HG03575 (cell line): ENCODE results near the gene NPNT.

Experiments used
- ATAC-seq: cut with Tn5 transposase; IDR thresholded peaks from one replicate; pipeline ENCODE4 v1.9.1; 2021; ENCODE audit not compliant: unreplicated experiment, insufficient number of reproducible peaks, low FRiP score; ENCODE audit errors: extremely low read depth

Gene NPNT

DNA sequence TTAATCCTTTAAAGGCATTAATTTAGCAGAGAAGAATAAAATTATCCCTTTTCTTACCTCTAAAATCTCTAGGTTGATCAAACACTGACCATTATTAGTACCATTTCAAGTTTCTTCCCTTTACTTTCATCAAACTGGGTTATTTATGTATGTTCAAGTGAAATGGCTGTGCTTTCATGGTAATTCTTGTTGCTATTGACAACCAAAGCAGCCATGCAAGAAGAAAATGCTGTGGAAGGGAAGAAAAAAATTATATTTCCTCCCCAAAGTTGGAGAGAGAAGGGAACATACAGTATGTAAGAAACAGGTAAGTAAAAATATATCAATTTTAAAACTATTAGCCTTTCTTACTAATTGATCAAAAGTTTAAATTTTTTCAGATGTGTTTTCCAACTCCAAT is 16.2 kb downstream of the NPNT start:
- no peak for ATAC-seq

DNA sequence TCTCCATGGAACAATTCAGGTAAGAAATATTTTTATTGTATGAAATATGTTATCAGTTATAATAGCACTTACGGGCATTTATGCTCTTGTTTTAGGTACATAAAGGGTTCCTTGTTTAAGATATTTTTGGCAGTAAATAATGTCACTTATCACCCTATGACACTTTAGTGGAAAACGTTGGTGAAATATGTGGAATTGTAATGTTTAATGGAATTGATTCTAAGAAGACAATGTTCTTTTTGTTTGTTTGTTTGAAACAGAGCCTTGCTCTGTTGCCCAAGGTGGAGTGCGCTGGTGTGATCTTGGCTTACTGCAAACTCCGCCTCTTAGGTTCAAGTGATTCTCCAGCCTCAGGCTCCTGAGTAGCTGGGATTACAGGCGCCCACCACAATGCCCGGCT is 17.4 kb downstream of the NPNT start:
- ATAC-seq = no peak

DNA sequence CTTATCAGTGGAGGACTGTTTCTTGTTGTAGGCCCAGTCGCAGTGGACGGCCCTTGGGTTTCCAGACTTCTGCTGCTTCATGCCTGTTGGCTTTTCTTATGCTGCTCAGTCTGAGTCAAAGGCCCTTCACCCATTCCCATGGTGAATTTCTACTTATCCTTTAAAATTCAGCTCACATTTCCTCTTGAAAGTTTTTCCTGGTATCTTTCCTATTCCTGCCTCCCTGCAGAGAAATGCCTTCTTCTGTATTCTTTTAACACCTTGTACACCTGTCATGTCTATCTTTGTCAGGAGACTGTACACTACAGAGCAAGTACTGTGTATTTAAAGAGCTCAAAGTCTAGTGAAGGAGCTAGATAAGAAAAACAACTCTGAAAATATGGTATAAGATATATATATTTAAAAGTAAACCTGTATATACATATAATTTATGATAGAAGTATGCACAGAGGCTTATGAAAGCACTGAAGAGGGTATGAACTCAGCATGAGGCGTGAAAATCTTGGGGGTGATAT is 22.0 kb downstream of the NPNT start:
- ATAC-seq = no peak

DNA sequence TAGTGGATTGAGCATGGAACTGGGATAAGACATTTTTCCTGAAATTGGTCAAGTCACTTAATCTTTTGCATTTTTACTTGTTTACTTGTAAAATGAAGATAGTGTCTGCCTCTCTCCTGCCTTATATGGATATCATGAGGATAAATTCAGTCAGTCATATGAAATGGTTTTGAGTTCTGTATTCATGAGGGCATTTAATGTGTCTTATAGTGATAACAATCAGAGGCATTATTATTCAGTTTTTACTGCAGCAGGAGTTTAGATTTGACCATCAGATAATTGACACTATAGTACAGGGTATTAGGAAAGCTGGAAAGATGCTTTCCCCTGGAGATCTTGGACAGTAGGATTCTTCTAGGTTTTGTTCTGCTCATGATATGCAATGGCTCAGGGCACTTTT is 26.0 kb downstream of the NPNT start:
- ATAC-seq = no peak

DNA sequence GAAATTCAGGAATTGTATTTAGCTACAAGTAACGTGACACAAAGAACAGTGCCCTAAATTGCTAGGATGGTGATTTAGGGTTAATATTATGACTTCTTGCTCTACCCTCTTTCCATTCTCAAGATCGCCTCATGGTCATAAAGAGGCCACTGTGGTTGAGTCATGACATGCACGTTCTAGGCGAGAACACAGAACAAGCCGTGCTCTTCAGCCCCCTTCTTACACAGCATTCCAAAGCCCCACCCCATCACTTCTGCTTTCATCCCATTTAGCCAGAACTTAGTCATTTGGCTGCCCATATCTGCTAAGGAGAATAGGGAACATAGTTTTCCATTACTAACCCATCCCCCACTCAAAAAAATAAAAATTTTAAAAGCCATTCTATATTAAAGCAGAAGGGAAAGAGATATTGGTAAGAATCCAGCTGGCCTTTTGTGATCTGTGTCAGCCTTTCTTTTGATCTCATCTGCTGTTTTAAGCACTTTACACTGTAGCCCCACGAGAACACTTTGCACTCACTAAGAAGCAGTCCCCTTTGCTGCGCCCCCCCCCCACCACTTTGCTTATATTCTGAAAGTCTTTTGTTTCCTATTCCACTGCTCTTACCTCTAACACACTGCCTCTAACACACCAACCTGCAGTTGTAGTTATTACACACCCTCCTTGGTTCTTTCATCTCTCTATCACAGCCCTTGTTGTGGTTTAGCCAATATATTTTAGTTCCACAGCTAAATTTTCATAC is 28.4 kb downstream of the NPNT start:
- no peak for ATAC-seq

DNA sequence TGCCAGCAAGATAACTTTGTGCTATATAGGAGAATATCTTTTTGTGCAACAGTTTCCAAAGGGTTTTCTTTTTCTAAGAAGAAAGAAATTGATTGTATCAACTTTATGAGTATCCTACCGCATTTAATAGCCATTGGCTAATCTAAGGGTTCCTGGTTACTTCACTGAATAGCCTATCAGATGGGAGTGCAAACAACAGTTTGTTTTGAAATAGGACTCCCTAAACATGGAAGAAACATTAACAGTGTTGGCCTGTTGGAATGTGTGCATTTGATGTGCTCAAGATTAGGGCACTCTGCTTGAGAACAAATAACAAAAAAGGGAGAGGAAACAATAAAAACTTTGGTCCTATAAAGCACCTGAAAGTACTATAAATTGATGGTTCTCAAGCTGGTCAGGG is 29.1 kb downstream of the NPNT start:
- no peak for ATAC-seq

DNA sequence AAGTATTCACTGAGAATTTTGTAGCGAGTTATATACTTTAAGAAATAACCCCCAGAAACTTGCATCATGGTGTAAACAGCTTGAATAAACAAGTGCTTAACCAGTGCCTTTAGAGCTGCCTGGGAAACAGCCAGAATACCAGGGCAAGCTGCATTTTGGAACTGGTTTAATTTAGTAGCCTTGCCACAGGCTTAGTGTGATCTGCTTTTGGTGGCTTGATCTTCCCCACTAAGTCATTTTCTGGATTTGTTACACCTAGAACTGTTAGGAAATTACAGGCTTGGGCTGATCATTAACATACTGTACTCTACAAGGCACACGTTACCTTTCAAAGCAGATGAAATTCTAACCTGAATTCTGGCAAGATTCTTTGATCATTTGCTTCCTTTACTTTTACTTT is 35.4 kb downstream of the NPNT start:
- no peak for ATAC-seq

DNA sequence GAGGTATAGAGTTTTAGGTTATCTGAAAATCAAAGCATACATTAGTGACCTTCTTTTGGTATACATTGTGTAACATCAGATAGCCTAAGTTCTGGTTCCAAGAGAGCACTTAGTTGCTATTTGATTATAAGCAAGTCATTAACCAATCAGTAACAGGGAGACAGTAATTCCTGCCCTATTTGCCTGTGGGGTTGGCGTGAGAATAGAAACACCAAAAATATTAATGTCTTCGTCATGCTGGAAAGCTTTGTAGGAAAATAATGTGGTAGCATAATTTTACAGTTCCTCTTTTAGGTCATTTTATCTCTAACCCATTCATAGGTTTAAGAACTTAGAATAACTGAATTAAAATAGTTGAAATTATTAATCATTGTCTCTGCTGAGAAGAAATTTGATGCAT is 37.8 kb downstream of the NPNT start:
- no peak for ATAC-seq

DNA sequence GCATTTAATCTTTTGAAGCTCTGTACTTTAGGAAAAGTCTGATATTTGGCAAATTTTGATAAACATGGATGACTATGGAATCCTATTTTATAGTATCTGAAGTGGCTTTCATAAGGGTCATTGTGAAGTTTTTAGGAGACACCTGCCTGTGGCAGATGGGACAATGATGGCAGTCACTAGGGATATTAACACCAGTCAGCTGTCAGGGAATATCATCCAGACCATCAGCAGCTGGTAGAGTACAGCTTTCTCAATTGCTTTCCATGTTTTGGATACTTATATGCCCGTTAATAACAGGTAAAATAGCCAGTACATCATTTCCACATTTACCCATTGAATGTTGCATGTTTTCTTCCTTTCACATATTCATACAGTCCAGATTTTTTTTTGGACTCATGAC is 39.1 kb downstream of the NPNT start:
- no peak for ATAC-seq

DNA sequence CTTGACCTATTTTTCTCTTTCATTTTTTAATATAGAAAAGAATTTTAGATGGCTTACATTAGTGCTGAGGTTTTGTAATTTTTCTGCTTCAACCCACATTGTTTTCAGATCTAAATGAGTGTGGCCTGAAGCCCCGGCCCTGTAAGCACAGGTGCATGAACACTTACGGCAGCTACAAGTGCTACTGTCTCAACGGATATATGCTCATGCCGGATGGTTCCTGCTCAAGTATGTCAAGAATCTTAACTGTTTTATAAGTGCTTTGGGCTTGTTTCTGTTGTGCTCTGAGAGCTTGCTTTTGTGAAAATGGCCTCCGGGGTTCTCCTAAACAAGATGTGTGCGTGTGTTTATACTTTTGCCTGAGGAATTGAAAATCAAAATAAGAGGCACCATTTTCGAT is 41.6 kb downstream of the NPNT start:
- ATAC-seq = no peak

DNA sequence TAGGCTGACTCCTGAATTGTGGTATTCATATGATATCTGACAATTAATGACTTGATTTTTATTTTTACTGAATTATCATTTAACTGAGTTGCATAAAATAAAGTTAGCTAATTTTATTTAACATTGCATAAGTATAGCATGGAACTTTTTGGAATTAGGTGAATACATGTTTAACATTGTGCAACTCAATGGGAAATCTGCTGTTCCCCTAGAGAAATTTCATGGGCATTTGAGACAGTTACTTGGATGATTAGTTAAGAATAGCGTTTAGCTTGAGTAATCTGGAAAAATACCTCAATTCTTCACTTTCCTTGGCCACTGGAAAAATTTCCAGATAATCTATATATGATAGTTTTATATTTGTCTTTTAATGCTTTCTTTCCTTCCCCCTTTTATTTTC is 42.5 kb downstream of the NPNT start:
- ATAC-seq = no peak

DNA sequence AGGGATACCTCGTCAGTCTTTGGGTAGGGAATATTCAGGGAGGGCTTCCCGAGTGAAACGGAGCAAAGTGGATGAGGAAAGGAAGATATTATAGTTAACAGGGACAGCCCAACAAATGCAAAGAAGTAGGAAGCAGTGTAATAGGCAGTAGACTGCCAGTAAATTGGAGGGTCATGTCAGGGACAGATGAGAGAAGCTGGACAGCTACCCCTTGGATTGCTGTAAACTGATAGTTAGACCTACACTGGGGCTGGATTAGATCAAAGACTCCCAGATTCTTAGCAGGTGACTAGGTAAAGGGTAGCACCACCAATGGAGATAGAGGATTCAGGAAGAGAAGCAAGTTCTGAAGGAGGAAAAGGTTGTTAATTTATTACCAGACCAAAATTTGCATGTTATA is 48.0 kb downstream of the NPNT start:
- no peak for ATAC-seq

DNA sequence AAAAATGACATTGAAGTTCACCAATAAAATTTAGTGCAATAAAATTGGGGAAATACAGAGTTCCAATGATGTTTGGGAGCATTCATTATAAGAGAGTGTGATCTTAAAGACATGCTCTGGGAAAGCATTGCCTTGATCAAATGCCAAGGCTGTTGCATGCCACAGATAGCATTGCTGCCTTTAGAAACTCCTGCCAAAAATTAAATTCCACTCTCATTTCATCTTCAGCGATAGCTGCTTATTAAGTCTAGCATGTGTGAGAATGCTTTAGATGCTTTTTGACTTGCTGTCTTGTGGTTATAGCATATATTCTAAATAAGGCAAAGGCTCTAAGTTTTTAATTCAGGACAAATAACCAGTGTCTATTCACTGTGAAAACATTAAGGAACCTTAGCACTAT is 49.3 kb downstream of the NPNT start:
- ATAC-seq = no peak

DNA sequence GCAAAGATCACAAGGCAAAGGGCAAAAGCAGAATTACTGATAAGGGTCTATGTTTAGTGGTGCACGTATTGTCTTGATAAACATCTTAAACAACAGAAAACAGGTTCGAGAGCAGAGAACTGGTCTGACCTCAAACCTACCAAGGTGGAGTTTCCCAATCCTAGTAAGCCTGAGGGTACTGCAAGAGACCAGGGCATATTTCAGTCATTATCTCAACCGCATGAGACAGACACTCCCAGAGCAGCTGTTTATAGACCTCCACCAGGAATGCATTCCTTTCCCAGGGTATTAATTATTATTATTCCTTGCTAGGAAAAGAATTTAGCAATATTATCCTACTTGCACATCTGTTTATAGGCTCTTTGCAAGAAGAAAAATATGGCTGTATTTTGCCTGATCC is 51.5 kb downstream of the NPNT start:
- ATAC-seq = no peak

DNA sequence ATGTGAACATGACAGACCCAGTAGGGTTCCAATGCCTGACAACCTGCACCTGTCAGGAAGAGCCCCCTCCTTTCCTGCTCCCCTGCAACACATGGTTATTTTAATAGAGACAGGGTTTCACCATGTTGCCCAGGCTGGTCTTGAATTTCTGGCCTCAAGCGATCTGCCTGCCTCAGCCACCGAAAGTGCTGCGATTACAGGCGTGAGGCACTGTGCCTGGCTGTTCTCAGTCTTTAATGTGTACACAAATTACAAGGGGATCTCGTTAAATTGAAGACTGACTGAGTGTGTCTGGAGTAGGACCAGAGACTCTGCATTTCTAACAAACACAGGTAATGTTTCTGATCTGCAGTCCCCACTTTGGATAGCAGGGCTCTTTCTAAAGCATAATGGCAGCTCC is 55.4 kb downstream of the NPNT start:
- ATAC-seq = no peak

DNA sequence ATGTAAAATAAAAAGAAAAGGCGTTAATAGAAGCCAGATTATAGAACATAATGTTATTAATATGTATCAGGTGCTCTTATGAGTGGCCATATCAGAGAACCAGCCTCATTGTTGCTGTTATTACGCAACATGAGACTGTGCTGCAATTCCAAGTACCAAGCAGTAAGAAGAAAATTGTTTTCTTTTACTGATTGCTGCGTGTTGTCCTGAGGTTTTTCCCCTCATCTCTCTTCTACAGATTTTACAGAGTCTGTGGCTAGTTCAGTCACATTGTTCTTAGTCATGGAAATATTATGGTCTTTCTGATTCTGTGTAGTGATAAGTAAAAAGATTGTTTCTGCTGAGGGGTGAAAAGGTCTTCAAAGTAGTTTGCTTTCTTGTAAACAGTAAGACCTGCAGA is 55.9 kb downstream of the NPNT start:
- ATAC-seq = no peak

DNA sequence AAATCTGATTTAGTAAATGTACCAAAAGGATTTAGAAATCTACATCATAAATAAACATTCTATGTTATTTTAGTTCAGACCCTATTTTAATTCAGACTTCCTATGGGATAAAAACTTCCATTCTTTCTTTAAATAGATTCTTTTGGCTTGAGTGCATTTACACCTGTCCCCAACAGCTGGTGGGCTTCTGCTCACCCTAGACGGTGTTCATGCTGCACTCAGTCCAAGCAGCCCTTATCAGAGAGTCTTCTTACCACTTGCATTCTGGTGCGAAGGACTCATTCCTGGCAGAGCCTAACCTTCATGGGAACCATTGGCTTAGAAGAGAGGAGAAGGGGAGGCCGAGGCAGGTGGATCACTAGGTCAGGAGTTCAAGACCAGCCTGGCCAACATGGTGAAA is 57.3 kb downstream of the NPNT start:
- no peak for ATAC-seq

DNA sequence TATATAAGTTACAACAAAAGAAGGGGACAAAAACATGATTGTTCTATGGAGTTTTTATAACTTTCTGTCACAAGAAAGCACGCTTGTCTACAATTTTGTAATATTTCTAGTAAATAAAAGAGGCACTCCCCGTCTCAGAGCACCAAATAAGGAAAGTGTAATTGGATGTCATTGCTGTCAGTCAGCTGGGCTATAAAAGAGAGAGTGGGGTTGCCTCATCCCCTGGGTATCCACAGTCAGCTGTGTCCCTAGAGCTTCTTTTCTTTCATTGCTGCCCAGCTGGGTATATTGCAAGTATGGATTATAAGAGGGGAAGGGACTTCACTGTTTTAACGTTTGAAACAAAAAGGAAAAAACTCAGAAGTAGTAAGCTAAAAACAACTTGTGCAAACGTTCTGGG is 61.3 kb downstream of the NPNT start:
- ATAC-seq = no peak

DNA sequence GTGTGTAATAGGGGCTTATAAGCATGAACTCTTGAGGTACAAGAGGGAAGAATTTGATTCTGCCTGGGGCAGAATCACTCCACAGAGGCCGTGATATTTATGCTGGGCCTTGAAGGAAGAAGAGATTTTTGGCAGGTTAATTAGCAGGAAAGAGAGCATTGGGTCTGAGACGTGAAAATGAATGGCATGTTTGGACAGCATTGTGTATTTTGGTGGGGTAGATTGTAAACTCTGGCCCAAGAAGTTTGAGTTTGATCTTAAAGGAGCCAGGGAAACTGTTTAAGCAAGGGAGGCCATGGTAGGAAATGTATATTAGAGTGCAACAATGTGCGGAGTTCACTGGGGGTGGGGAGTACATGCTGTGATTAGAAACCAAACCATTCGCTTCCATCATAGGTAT is 62.4 kb downstream of the NPNT start:
- ATAC-seq = no peak

DNA sequence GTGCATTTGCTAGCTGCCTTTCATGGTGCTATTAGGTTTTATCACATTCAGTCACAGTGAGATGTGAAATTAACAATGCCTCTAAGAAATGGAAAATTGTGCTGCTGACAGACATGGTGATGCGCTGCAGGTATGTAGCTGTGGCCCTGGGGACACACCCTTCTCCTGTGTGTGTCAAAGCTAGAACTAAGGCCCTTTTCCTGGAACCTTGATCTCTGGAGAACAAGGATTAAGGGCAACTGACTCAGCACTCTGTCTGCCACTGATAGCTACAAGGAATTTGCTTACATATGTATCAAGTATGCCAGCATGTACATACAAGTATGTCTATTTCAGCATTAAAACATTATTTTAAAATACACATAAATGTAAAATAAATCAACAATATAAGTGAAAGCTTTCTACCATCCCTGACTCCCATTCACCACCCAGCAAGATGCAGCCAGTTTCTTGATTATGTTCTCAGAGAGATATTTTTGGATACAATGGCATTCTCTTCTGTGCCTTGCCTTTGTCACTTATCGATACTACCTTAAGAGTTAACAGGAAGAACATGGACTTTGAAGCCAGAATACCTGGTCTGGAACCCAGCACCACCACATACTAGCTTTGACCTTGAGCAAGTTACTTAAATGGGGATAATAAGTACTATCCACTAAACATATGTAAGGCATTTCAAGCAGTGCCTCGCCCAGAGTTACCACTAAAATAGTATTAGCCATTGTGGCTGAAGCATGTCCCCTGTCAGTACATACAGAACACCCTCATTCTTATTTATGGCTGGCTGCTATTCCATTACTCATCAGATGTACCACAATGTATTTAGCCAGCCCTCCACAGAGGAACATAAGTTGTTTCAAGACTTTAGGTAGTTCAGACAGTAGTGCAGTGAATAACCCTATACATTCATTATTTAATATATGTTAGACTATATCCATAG is 68.5 kb downstream of the NPNT start:
- no peak for ATAC-seq
